GM10266 (cell line): ENCODE results near the gene RNASE4.

Experiments
- DNase-seq: peaks from one replicate; pipeline ENCODE4 v3.0.0; 2012; ENCODE audit errors: extremely low spot score
- TF ChIP-seq, protein P1 (sequence below): IDR thresholded peaks from 2 replicates; pipeline ENCODE4 v1.5.1; 2012; ENCODE audit warnings: mild to moderate bottlenecking, low read depth; ENCODE audit not compliant: control insufficient read depth, insufficient read depth; ENCODE audit errors: missing control alignments

The RNASE4 gene

DNA sequence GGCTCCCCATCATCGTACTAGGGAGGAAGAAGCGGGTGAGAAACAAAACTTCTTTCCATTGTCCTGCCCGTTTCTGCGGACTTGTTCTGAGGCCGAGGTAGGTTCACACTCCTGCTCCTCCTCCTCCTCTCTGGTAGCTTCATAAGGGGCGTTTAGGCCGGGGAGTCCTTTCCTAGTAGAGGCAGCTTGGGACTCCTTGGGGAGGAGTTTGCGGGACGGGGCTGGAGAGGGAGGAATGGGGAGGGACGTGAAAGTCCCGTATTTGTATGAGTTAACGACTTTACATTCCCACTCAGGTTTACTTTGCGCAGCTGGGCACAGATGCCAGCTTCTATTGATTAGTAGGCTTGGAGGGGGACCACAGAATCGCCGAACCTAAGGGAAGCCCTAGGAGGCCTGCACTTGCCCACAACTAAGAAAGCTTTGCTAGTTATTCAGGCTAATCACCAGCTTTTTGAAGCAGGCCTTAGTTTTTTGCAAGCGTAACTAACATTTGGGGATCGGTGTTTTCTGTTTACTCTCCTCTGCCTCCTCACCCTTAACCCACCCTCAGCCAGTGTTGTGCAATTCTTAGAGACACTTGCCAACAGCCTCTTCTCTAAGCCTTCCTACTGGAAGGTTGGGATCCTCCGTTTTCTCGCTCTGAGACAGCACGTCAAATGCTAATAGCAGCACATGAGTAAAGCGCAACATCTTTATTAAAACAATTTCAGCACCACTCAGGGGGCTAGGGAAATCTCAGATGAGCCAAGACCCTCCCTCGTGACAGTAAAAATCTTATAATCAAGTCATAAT is 499 bp downstream of the RNASE4 start:
- no peak for DNase-seq
- TF ChIP-seq, protein P1, sequence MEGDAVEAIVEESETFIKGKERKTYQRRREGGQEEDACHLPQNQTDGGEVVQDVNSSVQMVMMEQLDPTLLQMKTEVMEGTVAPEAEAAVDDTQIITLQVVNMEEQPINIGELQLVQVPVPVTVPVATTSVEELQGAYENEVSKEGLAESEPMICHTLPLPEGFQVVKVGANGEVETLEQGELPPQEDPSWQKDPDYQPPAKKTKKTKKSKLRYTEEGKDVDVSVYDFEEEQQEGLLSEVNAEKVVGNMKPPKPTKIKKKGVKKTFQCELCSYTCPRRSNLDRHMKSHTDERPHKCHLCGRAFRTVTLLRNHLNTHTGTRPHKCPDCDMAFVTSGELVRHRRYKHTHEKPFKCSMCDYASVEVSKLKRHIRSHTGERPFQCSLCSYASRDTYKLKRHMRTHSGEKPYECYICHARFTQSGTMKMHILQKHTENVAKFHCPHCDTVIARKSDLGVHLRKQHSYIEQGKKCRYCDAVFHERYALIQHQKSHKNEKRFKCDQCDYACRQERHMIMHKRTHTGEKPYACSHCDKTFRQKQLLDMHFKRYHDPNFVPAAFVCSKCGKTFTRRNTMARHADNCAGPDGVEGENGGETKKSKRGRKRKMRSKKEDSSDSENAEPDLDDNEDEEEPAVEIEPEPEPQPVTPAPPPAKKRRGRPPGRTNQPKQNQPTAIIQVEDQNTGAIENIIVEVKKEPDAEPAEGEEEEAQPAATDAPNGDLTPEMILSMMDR = no peak

DNA sequence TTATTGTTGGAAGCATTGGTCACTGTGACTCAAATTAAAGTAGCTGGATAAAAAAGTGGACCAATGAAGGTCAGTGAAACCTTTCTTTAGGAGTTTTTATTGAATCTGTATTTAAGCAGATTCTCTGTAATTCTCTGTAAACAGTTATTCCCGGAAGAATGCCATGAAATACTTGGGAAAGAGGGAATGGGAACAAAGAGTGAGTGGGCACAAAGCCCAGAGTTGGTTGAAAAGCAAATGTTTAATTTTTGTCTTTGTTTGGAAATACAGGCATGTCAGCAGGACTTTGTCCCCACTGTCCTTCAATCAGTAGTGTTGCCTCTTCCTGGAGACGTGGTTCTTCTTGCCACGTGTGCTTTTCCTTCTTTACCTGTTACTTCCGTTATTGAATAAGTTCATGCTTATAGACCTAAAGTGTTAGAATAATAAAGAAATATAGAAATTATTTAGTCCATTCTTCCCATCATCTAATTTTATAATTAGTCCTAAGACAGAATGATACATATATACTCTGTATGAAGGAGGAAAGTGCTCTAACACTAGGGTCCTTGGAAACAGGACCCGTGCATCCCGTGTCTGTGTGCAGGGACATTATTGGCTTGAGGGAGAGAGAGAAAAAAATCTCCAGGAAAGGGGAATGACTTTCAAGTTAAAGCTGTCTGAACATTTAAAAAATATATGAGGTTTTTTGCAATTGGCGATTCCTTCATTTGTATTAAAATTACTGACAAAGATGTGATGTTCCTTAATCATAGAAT is 2.2 kb downstream of the RNASE4 start:
- no peak for DNase-seq

DNA sequence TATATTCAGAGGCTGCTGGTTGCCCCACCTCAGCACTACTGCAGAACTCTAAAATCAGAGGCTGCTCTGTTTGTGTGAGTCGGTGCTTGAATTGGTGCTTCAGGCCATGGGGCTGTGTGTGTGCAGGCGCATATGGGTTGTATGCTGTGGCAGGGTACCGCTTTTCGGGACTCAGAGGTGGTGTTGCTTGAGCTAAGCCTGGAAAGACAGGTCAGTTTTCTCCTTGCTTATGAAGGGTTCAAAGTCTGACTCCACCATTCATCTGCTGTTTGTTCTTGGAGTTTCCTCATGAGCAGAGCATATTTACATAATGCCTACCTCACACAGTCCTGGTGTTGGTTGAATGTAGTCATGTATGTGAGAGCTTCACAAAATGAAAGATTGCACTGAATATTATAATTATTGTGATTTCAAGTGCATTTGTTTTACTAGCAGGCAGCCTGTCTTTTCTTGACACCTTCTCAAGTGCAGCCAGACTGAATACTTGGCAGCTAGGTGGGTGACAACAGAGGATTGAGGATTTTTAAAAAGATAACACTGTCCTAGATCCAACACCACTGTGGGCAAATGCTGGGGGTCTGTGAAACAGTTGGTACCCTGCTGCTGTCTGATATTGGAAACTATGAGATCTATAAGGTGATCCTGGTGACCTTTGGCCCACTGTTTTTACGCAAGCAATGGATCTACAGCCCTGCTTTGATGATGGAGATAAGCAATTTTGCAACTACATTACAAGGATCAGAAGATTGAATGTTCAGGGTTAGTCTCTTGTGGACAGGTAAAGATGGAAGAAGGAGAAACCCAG is 3.2 kb downstream of the RNASE4 start:
- TF ChIP-seq, protein P1 = no peak

More for the DNA sequence above, 2.2 kb downstream of the RNASE4 start:
- TF ChIP-seq, protein P1 = no peak

DNA sequence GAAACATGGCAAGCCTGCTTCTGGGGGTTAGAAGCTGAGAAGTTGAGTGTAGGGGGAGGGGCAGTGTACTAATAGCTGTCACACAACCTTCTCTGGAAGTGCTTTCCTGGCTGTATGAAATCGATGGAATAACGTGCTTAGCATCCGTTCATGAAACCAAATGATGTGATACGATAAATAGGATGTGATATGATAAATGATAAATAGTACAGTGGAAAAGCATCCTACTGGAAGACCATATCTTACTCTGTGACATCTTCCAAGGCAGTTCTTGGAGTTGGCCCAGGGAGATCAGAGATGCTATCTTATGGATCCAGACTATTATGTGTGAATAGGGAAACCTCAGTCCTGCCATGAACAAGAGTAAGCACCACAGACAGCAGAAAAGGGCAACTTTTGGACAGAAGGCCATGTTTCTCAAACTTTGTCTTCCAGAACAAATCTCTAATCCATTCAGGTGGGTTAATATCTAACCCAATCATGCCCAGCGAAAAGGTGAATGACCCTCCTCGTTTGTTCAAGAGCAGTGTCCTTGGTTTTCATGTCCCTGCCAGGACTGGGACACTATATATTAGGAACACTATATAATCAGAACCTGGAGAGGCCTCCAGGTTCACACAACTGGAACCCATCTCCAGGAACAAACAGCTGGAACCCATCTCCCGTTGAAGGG is 3.9 kb downstream of the RNASE4 start, which contains the start of gene ANG:
Gene ANG, plus strand, starts transcription at position 598 of the 673 bp plus-strand sequence. CDS start 4,801 bp downstream, outside the sequence.
- TF ChIP-seq, protein P1 = no peak
- DNase-seq = no peak

More for the DNA sequence above, 3.2 kb downstream of the RNASE4 start:
- no peak for DNase-seq

DNA sequence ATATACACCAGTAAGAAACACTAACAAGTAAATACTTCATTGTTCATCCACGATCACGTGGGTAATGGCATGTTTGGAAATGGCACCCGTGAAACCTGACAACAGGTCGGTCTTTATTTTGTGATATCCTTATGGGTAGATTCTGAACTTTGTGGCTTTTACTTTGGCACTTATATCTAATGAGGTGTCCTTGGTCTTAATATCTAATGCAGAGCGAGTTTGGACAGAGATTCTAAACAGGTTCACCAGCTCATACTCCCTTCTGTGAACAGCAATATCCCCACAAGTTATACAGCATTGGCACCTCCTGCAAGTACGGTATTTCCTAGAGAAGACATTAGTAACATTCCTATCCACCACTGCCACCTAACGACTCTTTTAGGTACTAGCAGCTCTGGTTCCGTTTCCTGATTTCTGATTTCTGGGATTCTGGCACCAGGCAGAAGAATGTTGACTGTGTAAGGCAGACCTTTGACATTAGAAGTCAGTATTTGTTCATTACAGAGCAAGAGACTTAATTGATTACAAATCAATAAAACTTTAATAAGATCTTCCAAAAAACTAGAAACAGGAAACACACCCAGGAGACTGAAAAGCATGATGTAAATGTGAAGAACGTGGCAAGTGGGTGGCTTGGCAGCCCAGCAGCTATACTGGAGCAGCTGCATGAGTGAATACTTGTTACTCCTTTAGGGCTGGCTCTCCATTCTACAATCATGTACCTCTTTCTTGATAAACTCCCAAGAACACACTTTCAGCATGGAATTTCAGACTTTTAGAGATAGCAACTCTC is 6.7 kb downstream of the RNASE4 start:
- TF ChIP-seq, protein P1 = peak; percentile 81
- peak; percentile 66 for DNase-seq
